HepG2 (cell line): ENCODE data around the gene NPB. TPM values are rescaled to one million over a fixed set of nuclear protein-coding genes. Genes with fewer than 3 reads are reported as not detected.

Experiments
- EP300 ChIP-seq, 3 experiments: sonication (generic) in 1 of 3; formaldehyde crosslinking in 1 of 3; IDR thresholded peaks; 2 replicates each; pipeline versions ENCODE4 v1.5.1 to v1.6.1; 2011 to 2020; ENCODE audit warnings: low read depth in 2 of 3, low read length in 2 of 3, borderline replicate concordance in 1 of 3, improper control_type of control experiment in 1 of 3, mild to moderate bottlenecking in 1 of 3, missing genetic modification reagents in 1 of 3, moderate library complexity in 1 of 3
- GLMP ChIP-seq: sonication (generic); formaldehyde crosslinking; IDR thresholded peaks from 2 replicates; pipeline ENCODE4 v1.9.0; 2021; ENCODE audit warnings: missing genetic modification reagents, mild to moderate bottlenecking, borderline replicate concordance
- KDM6A ChIP-seq: IDR thresholded peaks from 2 replicates; pipeline ENCODE4 v1.6.1; 2016; ENCODE audit warnings: low read depth
- RNF2 ChIP-seq: fragments of 450-650 bp; conservative IDR thresholded peaks from 2 replicates; pipeline ENCODE4 v1.6.1; 2016; ENCODE audit warnings: low read depth
- STAG1 ChIP-seq: sonication (generic); formaldehyde crosslinking; IDR thresholded peaks from 2 replicates; pipeline ENCODE4 v1.4.0; 2020; ENCODE audit warnings: missing genetic modification reagents
- TCF7L2 ChIP-seq: IDR thresholded peaks from 2 replicates; pipeline ENCODE4 v1.6.1; 2011; ENCODE audit warnings: mild to moderate bottlenecking, low read depth, low read length, moderate library complexity
- ZFX ChIP-seq: sonication (generic); formaldehyde crosslinking; IDR thresholded peaks from 2 replicates; pipeline ENCODE4 v1.4.0; 2020; ENCODE audit warnings: mild to moderate bottlenecking, low read depth, missing genetic modification reagents, moderate library complexity
- ZNF646 ChIP-seq: sonication (generic); formaldehyde crosslinking; IDR thresholded peaks from 2 replicates; pipeline ENCODE4 v1.9.0; 2021; ENCODE audit warnings: mild to moderate bottlenecking, missing genetic modification reagents
- polyA plus RNA-seq, 8 experiments: library from polyadenylated mRNA; depleted of rRNA in 3 of 8; stranded (reverse) in 7 of 8; unstranded in 1 of 8; fragments of >200 nt; fragmentation: Illumina TruSeq in 4 of 8; extraction: Trizol in 4 of 8; gene quantifications; 2 replicates each; pipeline versions ENCODE4 v1.2.1 to v1.2.3, GENCODE V29; 2011 to 2016; ENCODE audit warnings: low read depth in 4 of 8, missing spikeins in 1 of 8, mixed read lengths in 1 of 8; ENCODE audit not compliant: insufficient read depth in 1 of 8
- total RNA-seq, 5 experiments: library from RNA; depleted of rRNA; stranded (reverse); fragments of >200 nt; fragmentation: Illumina TruSeq; extraction: Trizol; gene quantifications; 2 replicates each; pipeline ENCODE4 v1.2.3, GENCODE V29; 2016; ENCODE audit warnings: low read depth in 1 of 5

The NPB gene
- total and polyA plus RNA-seq, 2 of the 13 experiments (the other 11 are each of a cell fraction or from before 2014, with no cell fraction given): 0.11 to 0.93 TPM

DNA sequence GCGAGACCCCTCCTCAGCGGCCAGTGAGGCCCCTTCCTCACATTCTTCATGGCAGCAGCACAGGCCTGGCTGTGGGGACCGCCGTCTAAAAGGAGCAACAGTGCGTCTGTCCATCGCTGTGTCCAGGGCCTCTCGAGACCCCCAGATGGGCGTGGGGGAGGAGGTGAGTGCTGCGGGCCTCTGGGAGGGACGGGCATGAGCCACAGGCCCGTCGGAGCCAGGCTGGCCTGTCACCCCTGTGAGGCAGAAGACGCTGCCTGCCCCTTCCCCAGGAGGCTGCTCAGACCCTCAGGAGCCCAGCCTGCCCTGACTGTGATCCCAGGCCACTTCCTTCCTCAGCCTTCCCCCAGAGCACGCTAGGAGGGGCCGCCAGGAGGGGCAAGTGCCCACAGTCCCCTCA is 37.2 kb downstream of the NPB start (continued):
- TF ChIP-seq ZNF646 (no peak), KDM6A (CRISPR knock-in tag) (no peak), EP300 (IDR thresholded peaks at IDR 0.05; ENCODE audit: low read depth in 2 of 2, low read length in 2 of 2) (no peak), EP300 (CRISPR knock-in tag; IDR thresholded peaks at IDR 0.05; ENCODE audit: borderline replicate concordance) (no peak), ZFX (CRISPR knock-in tag) (no peak), GLMP (CRISPR knock-in tag) (no peak), STAG1 (CRISPR knock-in tag) (peak; percentile 19; the same call in 1 of the 2 replicates), RNF2 (no peak), TCF7L2 (no peak)
